Upper lobe of left lung (tissue), 6 donors: ENCODE results near the gene MDC1. TPM values are rescaled to one million over a fixed set of nuclear protein-coding genes. Genes with fewer than 3 reads are reported as not detected.

Experiments
- ATAC-seq, 2 donors: fragments of 200-7000 bp; cut with Tn5 transposase; one replicate each; pipeline ENCODE4 v1.9.1; 2022; ENCODE audit warnings: mild to moderate bottlenecking in 2 of 2, moderate library complexity in 2 of 2; ENCODE audit not compliant: low FRiP score in 2 of 2
- DNase-seq, 2 donors: peaks; one replicate each; pipeline ENCODE4 v3.0.0-alpha.2; 2019 to 2020
- H3K27ac ChIP-seq, 4 donors: fragments of 200-600 bp; sonication (generic); one replicate each; pipeline ENCODE4 v1.5.1; 2016 to 2019
- H3K27me3 ChIP-seq, 4 donors: fragments of 200-600 bp; sonication (generic); one replicate each; pipeline ENCODE4 v1.5.1; 2017 to 2019
- H3K36me3 ChIP-seq, 4 donors: fragments of 200-600 bp; sonication (generic); one replicate each; pipeline ENCODE4 v1.5.1; 2016 to 2019
- H3K4me1 ChIP-seq, 4 donors: fragments of 200-600 bp; sonication (generic); one replicate each; pipeline ENCODE4 v1.5.1; 2018 to 2019
- H3K4me3 ChIP-seq, 4 donors: fragments of 200-600 bp; sonication (generic); one replicate each; pipeline ENCODE4 v1.5.1; 2017 to 2019; ENCODE audit warnings: mild to moderate bottlenecking in 2 of 4, moderate library complexity in 1 of 4
- H3K9me3 ChIP-seq, 4 donors: fragments of 200-600 bp; sonication (generic); one replicate each; pipeline ENCODE4 v1.5.1; 2018 to 2019
- EP300 ChIP-seq, 4 donors: sonication (generic); formaldehyde crosslinking; IDR thresholded peaks; one replicate each; pipeline ENCODE4 v1.5.1; 2017; ENCODE audit warnings: antibody characterized with exemption in 4 of 4, control low read depth in 2 of 4
- POLR2A ChIP-seq, 4 donors: fragments of 450-650 bp; IDR thresholded peaks; one replicate each; pipeline ENCODE4 v1.5.1; 2016 to 2017; ENCODE audit warnings: antibody characterized with exemption in 4 of 4, mild to moderate bottlenecking in 2 of 4
- POLR2AphosphoS5 ChIP-seq, 2 donors: sonication (generic); formaldehyde crosslinking; IDR thresholded peaks; one replicate each; pipeline ENCODE4 v1.5.1; 2017; ENCODE audit warnings: antibody characterized with exemption in 2 of 2
- WGBS, 2 donors: methylation state at CpG; one replicate each; pipeline ENCODE4 v1.1.5; 2017 to 2018; 5-methylcytosine and 5-hydroxymethylcytosine counted together
- total RNA-seq, 6 donors: library from RNA; depleted of rRNA in 4 of 6; stranded (reverse); fragments of >200 nt in 4 of 6; gene quantifications; one replicate each; pipeline versions ENCODE4 v1.1.0 to v1.2.1, GENCODE V29; 2016 to 2021
- TF ChIP-seq, protein P1 (sequence below), 6 experiments: fragments of 450-650 bp in 4 of 6; fragments of 200-600 bp in 2 of 6; sonication (generic) in 2 of 6; IDR thresholded peaks; one replicate each; pipeline ENCODE4 v1.5.1; 2016 to 2019; ENCODE audit warnings: antibody characterized with exemption in 6 of 6
- donor health status: DM: no; HTN: no; CAD: no; lungs with moderate emphysema.
- donor health status: DM: no; HTN: yes; CAD: no; lungs with severe emphysema.

The MDC1 gene
- total RNA-seq, 6 donors from 2014 or later: 13.5 to 33.5 (median 24.2) TPM

DNA sequence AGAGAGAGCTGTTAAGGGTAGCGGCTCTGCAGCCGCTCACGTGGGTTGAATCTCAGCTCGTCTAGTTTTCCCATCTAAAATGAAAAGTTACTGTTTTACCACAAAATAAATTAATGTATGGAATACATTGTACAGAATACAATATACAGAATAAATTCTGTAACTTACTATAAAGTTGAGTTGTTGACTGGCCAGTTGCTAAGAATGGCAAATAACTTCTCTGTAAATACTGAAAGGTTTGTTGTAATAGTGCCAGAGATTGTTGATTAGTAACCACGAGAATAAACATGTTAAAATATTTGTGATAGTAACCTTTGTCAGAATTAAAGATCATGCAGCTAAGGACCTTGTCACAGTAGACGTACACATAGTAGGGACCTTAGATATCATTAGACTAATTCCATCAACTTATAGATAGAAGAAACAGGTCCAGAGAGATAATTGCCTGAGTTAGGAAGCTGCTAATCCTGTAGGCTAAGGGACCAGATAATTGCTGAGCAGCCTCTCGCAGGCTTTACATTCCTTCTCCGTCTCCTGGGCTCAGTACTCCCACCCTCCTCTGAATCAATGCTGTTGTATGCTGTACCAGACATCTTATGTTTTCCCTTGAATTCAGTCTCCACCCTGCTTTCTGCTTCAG is 25.8 kb downstream of the MDC1 start:
- ATAC-seq (no peak), DNase-seq (no peak)
- WGBS, 2 donors: 18 to 22% methylated on average over 8 of the region's 8 CpGs
- H3K4me3 ChIP-seq: peak overlapping the region in 3 of 4 donors; percentile 68 to 79 (median 77)
- no peaks in the 10 kb centered on the region for H3K9me3 ChIP-seq
- H3K27ac ChIP-seq: peak overlapping the region; percentile 89 to 99 (median 99)
- no peaks in the 10 kb centered on the region for H3K27me3 ChIP-seq
- H3K4me1 ChIP-seq: peaks cover 28 to 38% (median 33%) of the 10 kb centered on the region in 4 donors
- H3K36me3 ChIP-seq: no peaks in the 10 kb centered on the region
- TF ChIP-seq EP300 (IDR thresholded peaks at IDR 0.05) (no peak), POLR2A (IDR thresholded peaks at IDR 0.05) (no peak), POLR2AphosphoS5 (IDR thresholded peaks at IDR 0.05) (no peak)
- TF ChIP-seq, protein P1, sequence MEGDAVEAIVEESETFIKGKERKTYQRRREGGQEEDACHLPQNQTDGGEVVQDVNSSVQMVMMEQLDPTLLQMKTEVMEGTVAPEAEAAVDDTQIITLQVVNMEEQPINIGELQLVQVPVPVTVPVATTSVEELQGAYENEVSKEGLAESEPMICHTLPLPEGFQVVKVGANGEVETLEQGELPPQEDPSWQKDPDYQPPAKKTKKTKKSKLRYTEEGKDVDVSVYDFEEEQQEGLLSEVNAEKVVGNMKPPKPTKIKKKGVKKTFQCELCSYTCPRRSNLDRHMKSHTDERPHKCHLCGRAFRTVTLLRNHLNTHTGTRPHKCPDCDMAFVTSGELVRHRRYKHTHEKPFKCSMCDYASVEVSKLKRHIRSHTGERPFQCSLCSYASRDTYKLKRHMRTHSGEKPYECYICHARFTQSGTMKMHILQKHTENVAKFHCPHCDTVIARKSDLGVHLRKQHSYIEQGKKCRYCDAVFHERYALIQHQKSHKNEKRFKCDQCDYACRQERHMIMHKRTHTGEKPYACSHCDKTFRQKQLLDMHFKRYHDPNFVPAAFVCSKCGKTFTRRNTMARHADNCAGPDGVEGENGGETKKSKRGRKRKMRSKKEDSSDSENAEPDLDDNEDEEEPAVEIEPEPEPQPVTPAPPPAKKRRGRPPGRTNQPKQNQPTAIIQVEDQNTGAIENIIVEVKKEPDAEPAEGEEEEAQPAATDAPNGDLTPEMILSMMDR (IDR thresholded peaks at IDR 0.05): no peak

DNA sequence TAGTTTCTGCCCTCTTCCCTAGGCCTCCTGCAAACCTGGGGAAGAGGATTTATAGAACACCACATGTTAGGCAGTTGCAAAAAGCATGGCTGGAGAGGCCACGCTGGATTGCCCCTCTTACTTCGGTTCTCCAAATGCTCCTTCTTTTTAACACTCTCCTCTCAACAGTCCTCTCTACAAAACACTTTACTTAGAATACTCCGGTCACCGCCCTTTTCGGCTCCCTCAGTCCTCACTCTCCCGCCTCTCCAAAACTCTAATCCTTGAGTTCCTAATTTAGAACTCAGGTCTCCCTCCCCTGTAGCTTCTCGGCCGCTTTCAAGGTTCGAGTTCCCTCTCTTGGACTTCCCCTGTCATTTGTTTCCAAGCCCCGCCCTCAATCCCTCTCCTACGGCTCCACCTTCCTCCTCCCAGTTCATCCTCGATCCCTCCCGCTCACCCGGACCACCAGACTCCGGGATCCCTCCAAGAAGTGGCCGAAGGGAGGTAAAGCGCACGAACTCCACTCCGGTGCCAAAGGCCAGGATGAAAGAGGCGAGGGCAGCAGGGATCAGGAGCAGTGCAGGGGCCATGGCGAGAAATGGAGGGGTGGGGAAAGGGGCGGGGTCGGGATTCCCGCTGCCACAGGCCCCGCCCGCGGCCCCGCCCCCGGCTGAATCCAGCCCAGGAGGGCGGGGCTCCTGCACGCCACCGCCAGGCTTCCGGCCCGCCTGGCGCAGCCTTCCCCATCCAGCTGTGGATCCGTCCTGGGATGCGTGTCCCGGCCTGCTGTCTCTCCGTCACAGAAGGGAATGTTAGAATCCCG is 26.5 kb downstream of the MDC1 start, which contains the start of gene NRM:
TSS of gene NRM (minus strand) at position 582 of the 805 bp plus-strand sequence. CDS start at position 572, 10 bp downstream.
- WGBS, 2 donors: 1% methylated on average over 26 to 40 of the region's 40 CpGs
- peak; percentile 84 to 87 for ATAC-seq
- DNase-seq: peak; percentile 89 to 97
- peak in 1 of 4 donors; percentile 50 for TF ChIP-seq EP300 (IDR thresholded peaks at IDR 0.05)
- TF ChIP-seq POLR2A (IDR thresholded peaks at IDR 0.05): peak in 1 of 4 donors; percentile 40
- TF ChIP-seq, protein P1 (IDR thresholded peaks at IDR 0.05): no peak
- peak; percentile 44 to 70 for TF ChIP-seq POLR2AphosphoS5 (IDR thresholded peaks at IDR 0.05)
- Histone ChIP-seq H3K27ac (peak within 1 kb of the TSS; percentile 89 to 99 (median 99)), H3K27me3 (no peaks in the 10 kb centered on the region), H3K4me3 (peak within 1 kb of the TSS; percentile 56 to 79 (median 72)), H3K9me3 (no peaks in the 10 kb centered on the region), H3K4me1 (peaks cover 28 to 38% (median 34%) of the 10 kb centered on the region in 4 donors), H3K36me3 (no peaks in the 10 kb centered on the region)

DNA sequence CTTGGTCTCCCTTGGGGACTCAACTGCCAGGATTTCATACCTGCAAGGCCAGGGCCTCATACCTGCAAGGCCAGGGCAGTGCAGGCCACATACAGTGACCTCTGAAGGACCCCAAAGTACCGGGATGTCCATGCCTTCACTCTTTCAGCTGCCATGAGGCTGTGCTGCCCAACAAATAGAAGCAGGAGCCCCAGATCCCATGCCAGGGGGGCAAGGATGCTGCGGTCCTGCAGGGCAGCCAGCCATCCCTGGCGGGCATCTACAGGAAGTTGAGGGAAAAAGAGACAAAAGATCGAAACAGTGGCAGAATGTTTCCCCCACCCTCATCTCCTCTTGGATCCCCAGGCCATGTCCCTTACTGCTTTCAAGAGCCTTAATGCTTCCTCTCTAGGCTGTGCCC is 27.1 kb downstream of the MDC1 start:
- Histone ChIP-seq H3K4me3 (peak overlapping the region in 3 of 4 donors; percentile 68 to 79 (median 77)), H3K4me1 (peaks cover 34 to 39% (median 36%) of the 10 kb centered on the region in 4 donors), H3K36me3 (no peaks in the 10 kb centered on the region), H3K27me3 (no peaks in the 10 kb centered on the region), H3K27ac (peak overlapping the region; percentile 89 to 99 (median 99)), H3K9me3 (no peaks in the 10 kb centered on the region)
- 27 to 32% methylated on average over 4 of the region's 4 CpGs for WGBS, 2 donors
- ATAC-seq: no peak
- no peak for TF ChIP-seq POLR2AphosphoS5 (IDR thresholded peaks at IDR 0.05)
- TF ChIP-seq POLR2A (IDR thresholded peaks at IDR 0.05): no peak
- DNase-seq: no peak

DNA sequence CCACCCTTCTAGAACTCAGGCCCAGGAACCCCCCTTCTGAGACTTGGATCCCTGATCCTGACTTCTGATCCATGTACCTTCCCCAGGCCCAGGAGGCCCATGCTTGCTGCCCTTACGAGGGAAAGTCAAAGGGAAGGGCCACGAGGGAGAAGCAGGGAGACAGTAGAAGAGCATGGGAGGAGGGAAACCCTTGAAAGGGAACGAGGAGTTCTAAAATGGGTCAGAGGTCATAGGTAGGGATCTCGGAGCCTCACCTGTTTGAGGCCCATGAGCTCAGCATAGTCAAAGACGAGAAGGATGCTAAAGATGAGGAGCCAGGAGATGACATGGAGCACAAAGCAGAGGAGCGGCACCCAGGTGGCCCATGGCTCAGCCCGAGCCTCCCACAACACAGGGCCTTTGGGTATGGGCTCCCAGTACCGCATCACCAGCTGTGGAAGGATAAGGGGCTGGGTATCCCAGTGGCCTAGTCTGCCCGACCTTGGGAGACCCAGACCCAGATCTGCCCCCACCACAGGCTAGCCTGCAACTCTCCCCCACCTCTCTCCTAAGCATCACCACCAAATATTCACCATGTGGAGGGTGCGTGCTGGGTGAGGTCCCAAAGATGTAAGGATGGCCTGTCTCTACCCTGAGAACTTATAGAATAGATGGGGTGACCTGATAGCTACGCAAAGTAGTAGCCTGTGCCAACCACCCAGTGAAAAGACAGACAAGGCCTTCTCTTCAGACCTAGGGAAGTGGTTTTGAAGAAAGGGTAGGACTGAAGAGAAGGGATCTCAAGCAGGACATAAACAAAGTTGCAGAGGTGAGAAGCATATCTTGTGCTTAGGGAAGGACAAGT is 27.8 kb downstream of the MDC1 start:
- DNase-seq (peak in 1 of 2 donors; percentile 40), ATAC-seq (no peak)
- Histone ChIP-seq H3K4me1 (peaks cover 32 to 41% (median 37%) of the 10 kb centered on the region in 4 donors), H3K4me3 (peak overlapping the region in 1 of 4 donors; percentile 79), H3K27me3 (no peaks in the 10 kb centered on the region), H3K27ac (peak overlapping the region; percentile 99 to 100 (median 99)), H3K36me3 (no peaks in the 10 kb centered on the region), H3K9me3 (no peaks in the 10 kb centered on the region)
- TF ChIP-seq, protein P1 (IDR thresholded peaks at IDR 0.05): no peak
- TF ChIP-seq POLR2A (IDR thresholded peaks at IDR 0.05) (no peak), POLR2AphosphoS5 (IDR thresholded peaks at IDR 0.05) (no peak), EP300 (IDR thresholded peaks at IDR 0.05) (no peak)
- 88 to 93% methylated on average over 11 of the region's 11 CpGs for WGBS, 2 donors
